Measurements from ENCODE around the gene AMBRA1. TPM values are rescaled to one million over a fixed set of nuclear protein-coding genes. Genes with fewer than 3 reads are reported as not detected.

AMBRA1 gene
- total RNA-seq, 1 donor from 2014 or later, result 36.9 TPM

DNA sequence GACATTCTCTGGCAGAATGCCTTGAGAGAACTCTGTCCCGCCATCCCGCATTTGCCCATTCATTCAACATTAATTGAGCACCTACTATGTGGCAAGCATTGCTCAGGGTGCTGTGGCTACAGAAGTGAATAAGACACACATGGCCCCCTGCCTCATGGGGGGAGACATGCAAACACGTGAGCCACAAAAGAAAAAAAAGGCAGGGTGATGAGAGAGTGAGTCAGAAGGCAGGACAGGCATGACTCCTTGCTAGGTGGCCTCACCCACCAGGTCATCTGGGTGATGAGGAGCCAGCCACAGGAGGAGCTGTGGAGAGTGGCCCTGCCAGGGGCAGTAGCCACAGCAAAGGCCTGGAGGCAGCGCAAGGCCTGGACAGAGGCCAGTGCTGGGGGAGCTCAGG is 207.1 kb downstream of the AMBRA1 start:
- Mint-ChIP-seq H3K9me3 (ENCODE audit: unreplicated experiment) (no peaks in the 10 kb centered on the region), H3K36me3 (ENCODE audit: low read depth, unreplicated experiment) (peaks cover 14% of the 10 kb centered on the region), H3K27ac (ENCODE audit: unreplicated experiment) (peak overlapping the region; percentile 72), H3K4me1 (ENCODE audit: unreplicated experiment) (peaks cover 9% of the 10 kb centered on the region), H3K27me3 (ENCODE audit: unreplicated experiment) (peaks cover 29% of the 10 kb centered on the region), H3K4me3 (ENCODE audit: unreplicated experiment) (peak overlapping the region; percentile 31)
- DNase-seq (ENCODE audit: low spot score), result no peak
- TF ChIP-seq, protein P1, sequence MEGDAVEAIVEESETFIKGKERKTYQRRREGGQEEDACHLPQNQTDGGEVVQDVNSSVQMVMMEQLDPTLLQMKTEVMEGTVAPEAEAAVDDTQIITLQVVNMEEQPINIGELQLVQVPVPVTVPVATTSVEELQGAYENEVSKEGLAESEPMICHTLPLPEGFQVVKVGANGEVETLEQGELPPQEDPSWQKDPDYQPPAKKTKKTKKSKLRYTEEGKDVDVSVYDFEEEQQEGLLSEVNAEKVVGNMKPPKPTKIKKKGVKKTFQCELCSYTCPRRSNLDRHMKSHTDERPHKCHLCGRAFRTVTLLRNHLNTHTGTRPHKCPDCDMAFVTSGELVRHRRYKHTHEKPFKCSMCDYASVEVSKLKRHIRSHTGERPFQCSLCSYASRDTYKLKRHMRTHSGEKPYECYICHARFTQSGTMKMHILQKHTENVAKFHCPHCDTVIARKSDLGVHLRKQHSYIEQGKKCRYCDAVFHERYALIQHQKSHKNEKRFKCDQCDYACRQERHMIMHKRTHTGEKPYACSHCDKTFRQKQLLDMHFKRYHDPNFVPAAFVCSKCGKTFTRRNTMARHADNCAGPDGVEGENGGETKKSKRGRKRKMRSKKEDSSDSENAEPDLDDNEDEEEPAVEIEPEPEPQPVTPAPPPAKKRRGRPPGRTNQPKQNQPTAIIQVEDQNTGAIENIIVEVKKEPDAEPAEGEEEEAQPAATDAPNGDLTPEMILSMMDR (IDR thresholded peaks at IDR 0.05; ENCODE audit: unreplicated experiment), result no peak

GRCh38 chr11:46386005-46386578 is 207.7 kb downstream of the AMBRA1 start:
- H3K27ac Mint-ChIP-seq (ENCODE audit: unreplicated experiment), result peak overlapping the region; percentile 72
- peaks cover 9% of the 10 kb centered on the region for H3K4me1 Mint-ChIP-seq (ENCODE audit: unreplicated experiment)
- peak overlapping the region; percentile 76 for H3K4me3 Mint-ChIP-seq (ENCODE audit: unreplicated experiment)
- TF ChIP-seq, protein P1 (IDR thresholded peaks at IDR 0.05; ENCODE audit: unreplicated experiment), result no peak
- no peak for DNase-seq (ENCODE audit: low spot score)
- H3K36me3 Mint-ChIP-seq (ENCODE audit: low read depth, unreplicated experiment), result peaks cover 14% of the 10 kb centered on the region
- H3K9me3 Mint-ChIP-seq (ENCODE audit: unreplicated experiment), result no peaks in the 10 kb centered on the region
- H3K27me3 Mint-ChIP-seq (ENCODE audit: unreplicated experiment), result peaks cover 29% of the 10 kb centered on the region

- H3K4me3 Mint-ChIP-seq (ENCODE audit: unreplicated experiment), result no peak overlapping the region
- H3K36me3 Mint-ChIP-seq (ENCODE audit: low read depth, unreplicated experiment), result peaks cover 14% of the 10 kb centered on the region
- no peak overlapping the region for H3K27ac Mint-ChIP-seq (ENCODE audit: unreplicated experiment)
- H3K27me3 Mint-ChIP-seq (ENCODE audit: unreplicated experiment), result peaks cover 24% of the 10 kb centered on the region
- TF ChIP-seq, protein P1 (IDR thresholded peaks at IDR 0.05; ENCODE audit: unreplicated experiment), result no peak
- peaks cover 9% of the 10 kb centered on the region for H3K4me1 Mint-ChIP-seq (ENCODE audit: unreplicated experiment)
- H3K9me3 Mint-ChIP-seq (ENCODE audit: unreplicated experiment), result no peaks in the 10 kb centered on the region
- DNase-seq (ENCODE audit: low spot score), result no peak
Measured at GRCh38 chr11:46385169-46386004, 208.4 kb downstream of the AMBRA1 start.

- TF ChIP-seq, protein P1 (IDR thresholded peaks at IDR 0.05; ENCODE audit: unreplicated experiment), result no peak
- H3K4me1 Mint-ChIP-seq (ENCODE audit: unreplicated experiment), result peaks cover 9% of the 10 kb centered on the region
- H3K27me3 Mint-ChIP-seq (ENCODE audit: unreplicated experiment), result peaks cover 19% of the 10 kb centered on the region
- no peak for DNase-seq (ENCODE audit: low spot score)
- no peak overlapping the region for H3K4me3 Mint-ChIP-seq (ENCODE audit: unreplicated experiment)
- H3K27ac Mint-ChIP-seq (ENCODE audit: unreplicated experiment), result no peak overlapping the region
- no peaks in the 10 kb centered on the region for H3K9me3 Mint-ChIP-seq (ENCODE audit: unreplicated experiment)
- peaks cover 14% of the 10 kb centered on the region for H3K36me3 Mint-ChIP-seq (ENCODE audit: low read depth, unreplicated experiment)
Measured at GRCh38 chr11:46383974-46384701, 209.7 kb downstream of the AMBRA1 start.
